Erythroblast (primary cell): Measurements from ENCODE around the gene ULBP2.

Source experiments
- GATA1 ChIP-seq: IDR thresholded peaks from 2 replicates; pipeline ENCODE4 v1.6.1; 2011; ENCODE audit warnings: low read depth, mild to moderate bottlenecking, control low read depth, low read length, moderate library complexity
- POLR2A ChIP-seq: IDR thresholded peaks from 2 replicates; pipeline ENCODE4 v1.6.1; 2011; ENCODE audit warnings: mild to moderate bottlenecking, low read length

DNA sequence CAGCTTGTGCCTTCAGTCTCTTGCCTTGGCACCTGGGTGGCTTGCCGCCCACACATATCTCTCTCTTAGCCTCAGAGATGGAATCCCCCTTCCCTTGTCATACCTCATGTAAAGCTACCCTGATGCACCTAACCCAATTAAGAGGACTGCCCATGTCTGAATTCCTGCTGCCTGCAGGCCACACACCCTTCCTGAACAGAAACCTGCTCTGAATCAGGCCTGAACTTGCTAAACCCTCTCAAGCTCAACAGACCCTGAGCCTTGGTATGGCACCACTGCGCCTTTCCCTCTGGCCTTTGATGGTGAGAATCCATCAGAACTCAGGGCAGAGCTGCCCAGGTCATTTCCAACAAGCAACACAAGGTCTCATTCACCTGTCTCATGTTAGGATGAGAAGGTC lies 24.1 kb upstream of the ULBP2 start:
- no peak for TF ChIP-seq GATA1
- no peak for TF ChIP-seq POLR2A
